Measurements from ENCODE around the gene CYP21A2. TPM values are rescaled to one million over a fixed set of nuclear protein-coding genes. Genes with fewer than 3 reads are reported as not detected.
"Not testable (repeated sequence)": the region's sequence is repeated elsewhere in the genome, so short reads cannot be mapped to it uniquely, and the experiment has no call there.

CYP21A2 gene
- total RNA-seq, 1 donor from 2014 or later = 0.38 TPM

DNA sequence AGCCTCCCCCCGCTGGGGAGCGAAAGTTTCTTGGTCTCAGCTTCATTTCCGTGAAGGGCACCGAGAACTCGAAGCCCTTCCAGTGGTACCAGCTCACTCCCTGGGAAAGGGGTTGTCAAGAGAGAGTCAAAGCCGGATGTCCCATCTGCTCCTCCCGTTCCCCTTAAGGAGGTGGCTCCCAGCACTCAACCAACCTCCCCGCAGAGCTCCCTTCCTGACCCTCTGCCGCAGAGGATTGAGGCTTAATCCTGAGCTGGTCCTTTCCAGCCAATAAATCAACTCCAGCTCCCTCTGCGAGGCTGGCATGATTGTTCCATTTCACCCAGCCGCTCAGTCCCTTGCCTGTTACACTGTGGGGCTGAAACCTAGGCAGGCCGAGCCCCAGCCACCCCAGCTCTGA is 29.6 kb upstream of the CYP21A2 start:
- DNase-seq (ENCODE audit: low spot score, unreplicated experiment); H3K36me3 Mint-ChIP-seq (ENCODE audit: insufficient read depth); H3K27me3 Mint-ChIP-seq; H3K9me3 Mint-ChIP-seq (ENCODE audit: low read depth); H3K4me1 Mint-ChIP-seq (ENCODE audit: low read depth); H3K4me3 Mint-ChIP-seq (ENCODE audit: low read depth); H3K27ac Mint-ChIP-seq: not testable (repeated sequence)

DNA sequence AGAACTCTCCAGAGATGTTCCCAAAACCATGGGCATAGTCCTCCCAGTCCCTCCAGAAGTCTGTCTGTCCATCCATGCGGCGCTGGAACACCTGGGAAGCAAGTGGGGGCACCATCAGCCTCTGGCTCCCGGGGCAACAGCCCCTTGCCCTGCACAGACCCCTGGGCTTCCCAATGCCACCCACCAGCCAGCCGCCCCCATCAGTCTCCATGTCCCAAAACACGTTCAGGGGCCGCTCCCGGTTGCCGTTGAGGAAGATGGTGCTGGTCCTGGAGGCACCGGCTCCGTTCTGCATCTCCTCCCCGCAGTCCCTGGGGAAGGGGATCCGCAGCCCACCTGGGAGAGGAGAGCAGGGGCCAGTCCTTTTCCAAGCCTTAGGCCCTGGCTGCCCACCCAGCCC is 28.7 kb upstream of the CYP21A2 start:
- not testable (repeated sequence) for H3K4me3 Mint-ChIP-seq (ENCODE audit: low read depth); DNase-seq (ENCODE audit: low spot score, unreplicated experiment); H3K4me1 Mint-ChIP-seq (ENCODE audit: low read depth); H3K27ac Mint-ChIP-seq; H3K9me3 Mint-ChIP-seq (ENCODE audit: low read depth); H3K27me3 Mint-ChIP-seq; H3K36me3 Mint-ChIP-seq (ENCODE audit: insufficient read depth)

DNA sequence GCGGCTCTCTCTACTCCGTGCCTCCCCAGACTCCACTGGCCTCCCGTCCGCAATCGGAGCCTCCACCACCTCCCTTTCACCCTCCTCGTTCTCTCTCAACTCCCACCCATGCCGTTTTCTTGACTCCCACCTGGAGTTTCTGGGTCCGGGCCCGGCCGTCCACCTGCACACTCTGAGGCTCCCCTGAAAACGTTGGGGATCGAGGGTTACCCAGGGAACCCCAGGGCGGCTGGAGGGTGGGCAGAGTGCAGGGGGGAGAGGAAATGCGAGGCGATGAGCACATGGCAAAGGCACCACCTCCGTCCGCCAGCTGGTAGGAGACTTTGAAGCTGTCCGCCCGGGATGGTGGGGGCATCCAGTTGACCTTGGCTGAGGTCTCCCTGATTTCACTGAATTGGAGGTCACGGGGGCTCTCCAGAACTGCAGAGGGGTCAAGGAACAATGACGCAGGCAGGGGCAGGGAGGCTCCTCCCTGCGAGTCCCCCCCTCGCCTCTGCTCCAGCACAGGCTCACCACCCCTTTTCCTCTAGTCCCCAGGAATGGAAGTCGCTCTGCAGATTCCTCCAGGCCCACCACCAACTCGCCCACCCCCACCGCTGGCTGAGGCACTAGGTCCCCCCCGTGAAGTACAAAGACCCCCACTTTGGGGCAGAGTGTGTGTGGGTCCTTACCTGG is 27.2 kb upstream of the CYP21A2 start:
- H3K27me3 Mint-ChIP-seq; H3K27ac Mint-ChIP-seq; H3K36me3 Mint-ChIP-seq (ENCODE audit: insufficient read depth); H3K9me3 Mint-ChIP-seq (ENCODE audit: low read depth); DNase-seq (ENCODE audit: low spot score, unreplicated experiment); H3K4me3 Mint-ChIP-seq (ENCODE audit: low read depth); H3K4me1 Mint-ChIP-seq (ENCODE audit: low read depth): not testable (repeated sequence)

DNA sequence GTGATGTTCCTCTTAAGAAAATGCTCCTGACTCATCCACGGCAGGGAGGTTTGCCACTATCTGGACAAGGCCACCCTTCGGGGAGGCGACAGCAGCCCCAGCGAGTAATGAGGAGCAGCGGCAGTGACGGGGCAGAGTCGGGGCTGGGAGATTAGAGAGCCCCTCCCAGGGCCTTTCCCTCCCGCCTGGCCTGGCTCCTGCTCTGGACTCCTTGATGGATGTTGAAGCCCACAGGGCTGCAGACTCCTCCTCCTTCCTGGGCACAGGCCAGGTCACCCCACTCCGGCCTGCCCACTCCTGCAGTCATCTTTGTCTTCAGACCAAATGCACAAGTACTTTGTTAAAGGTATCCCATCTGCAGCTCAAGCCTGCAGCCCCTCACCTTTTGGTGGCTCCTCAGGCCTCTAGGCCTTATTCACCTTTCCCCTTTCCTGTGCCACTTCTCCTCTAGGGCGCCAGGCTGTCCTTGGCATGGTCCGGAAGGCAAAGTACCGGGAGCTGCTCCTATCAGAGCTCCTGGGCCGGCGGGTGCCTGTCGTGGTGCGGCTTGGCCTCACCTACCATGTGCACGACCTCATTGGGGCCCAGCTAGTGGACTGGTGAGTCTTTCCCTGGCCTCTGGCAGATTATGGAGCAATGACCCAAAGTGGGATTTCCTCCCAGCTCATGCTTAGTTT is 25.1 kb upstream of the CYP21A2 start:
- not testable (repeated sequence) for DNase-seq (ENCODE audit: low spot score, unreplicated experiment); H3K4me1 Mint-ChIP-seq (ENCODE audit: low read depth); H3K27me3 Mint-ChIP-seq; H3K4me3 Mint-ChIP-seq (ENCODE audit: low read depth); H3K27ac Mint-ChIP-seq; H3K36me3 Mint-ChIP-seq (ENCODE audit: insufficient read depth); H3K9me3 Mint-ChIP-seq (ENCODE audit: low read depth)

DNA sequence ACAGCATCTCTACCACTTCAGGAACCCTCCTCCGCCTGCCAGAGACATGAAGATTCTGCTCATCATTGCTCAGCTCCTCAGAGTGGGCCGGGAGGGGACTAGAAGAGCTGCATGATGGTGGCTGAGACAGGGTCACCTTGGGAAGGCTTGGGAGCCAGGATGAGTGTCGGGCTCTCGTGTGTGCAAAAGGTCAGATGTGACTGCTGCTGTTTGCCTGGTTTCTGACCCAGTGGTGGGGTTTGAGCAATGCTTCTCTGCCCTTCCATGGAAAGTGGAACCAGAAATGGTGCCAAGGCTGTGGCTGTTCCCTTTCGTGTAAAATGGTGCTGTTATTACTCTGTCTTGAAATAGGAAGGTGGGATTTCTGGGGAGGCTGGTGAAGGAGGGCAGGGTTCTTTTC is 24.5 kb upstream of the CYP21A2 start:
- H3K4me3 Mint-ChIP-seq (ENCODE audit: low read depth); H3K27ac Mint-ChIP-seq; H3K36me3 Mint-ChIP-seq (ENCODE audit: insufficient read depth); H3K27me3 Mint-ChIP-seq; DNase-seq (ENCODE audit: low spot score, unreplicated experiment); H3K4me1 Mint-ChIP-seq (ENCODE audit: low read depth); H3K9me3 Mint-ChIP-seq (ENCODE audit: low read depth): not testable (repeated sequence)

DNA sequence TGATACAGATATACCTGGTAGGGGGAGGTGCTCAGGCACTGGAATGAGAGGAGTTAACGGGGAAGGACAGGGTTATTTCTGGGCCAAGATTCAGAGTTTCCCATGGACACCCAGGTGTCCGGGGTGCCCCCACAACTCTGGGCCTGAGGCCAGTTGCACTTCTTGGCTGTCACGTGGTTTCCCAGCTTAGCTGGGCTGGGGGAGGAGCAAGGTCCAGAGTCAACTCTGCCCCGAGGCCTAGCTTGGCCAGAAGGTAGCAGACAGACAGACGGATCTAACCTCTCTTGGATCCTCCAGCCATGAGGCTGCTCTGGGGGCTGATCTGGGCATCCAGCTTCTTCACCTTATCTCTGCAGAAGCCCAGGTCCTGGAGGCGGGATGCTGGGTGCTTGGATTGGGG is 23.7 kb upstream of the CYP21A2 start, which contains the start of gene C4B:
Gene C4B, plus strand, starts transcription at position 249 of the 400 bp plus-strand sequence. Its CDS starts 51 bp downstream, at position 300.
- H3K36me3 Mint-ChIP-seq (ENCODE audit: insufficient read depth); H3K27me3 Mint-ChIP-seq; H3K9me3 Mint-ChIP-seq (ENCODE audit: low read depth); H3K4me1 Mint-ChIP-seq (ENCODE audit: low read depth); H3K4me3 Mint-ChIP-seq (ENCODE audit: low read depth); H3K27ac Mint-ChIP-seq; DNase-seq (ENCODE audit: low spot score, unreplicated experiment): not testable (repeated sequence)

DNA sequence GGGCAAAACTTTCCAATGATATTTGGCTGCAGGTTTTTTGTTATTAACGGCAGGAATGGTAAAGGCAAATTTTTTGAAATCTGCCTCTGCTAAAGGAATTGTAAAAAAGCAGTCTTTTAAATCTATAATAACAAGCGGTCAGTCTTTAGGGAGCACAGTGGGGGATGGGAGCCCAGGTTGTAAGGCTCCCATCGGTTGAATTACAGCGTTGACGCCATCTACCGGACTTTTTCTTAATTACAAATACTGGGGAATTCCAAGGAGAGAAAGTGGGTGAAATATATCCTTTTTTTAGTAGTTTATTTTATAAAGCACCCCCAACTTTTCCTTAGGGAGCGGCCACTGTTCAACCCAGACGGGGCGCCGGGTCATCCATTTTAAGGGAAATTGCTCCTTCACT is 16.1 kb upstream of the CYP21A2 start:
- not testable (repeated sequence) for H3K27me3 Mint-ChIP-seq; H3K4me1 Mint-ChIP-seq (ENCODE audit: low read depth); H3K36me3 Mint-ChIP-seq (ENCODE audit: insufficient read depth); H3K4me3 Mint-ChIP-seq (ENCODE audit: low read depth); DNase-seq (ENCODE audit: low spot score, unreplicated experiment); H3K9me3 Mint-ChIP-seq (ENCODE audit: low read depth); H3K27ac Mint-ChIP-seq

DNA sequence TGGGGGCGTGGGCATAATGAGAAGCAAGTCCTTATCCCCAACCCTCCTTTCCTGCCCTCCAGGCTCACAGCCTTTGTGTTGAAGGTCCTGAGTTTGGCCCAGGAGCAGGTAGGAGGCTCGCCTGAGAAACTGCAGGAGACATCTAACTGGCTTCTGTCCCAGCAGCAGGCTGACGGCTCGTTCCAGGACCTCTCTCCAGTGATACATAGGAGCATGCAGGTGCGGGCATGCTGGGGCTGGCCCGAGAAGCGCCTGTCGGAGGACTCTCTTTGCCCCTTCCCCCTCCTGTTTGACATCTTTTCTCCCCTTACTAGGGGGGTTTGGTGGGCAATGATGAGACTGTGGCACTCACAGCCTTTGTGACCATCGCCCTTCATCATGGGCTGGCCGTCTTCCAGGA is 9.6 kb upstream of the CYP21A2 start:
- H3K9me3 Mint-ChIP-seq (ENCODE audit: low read depth) = not testable (repeated sequence)

DNA sequence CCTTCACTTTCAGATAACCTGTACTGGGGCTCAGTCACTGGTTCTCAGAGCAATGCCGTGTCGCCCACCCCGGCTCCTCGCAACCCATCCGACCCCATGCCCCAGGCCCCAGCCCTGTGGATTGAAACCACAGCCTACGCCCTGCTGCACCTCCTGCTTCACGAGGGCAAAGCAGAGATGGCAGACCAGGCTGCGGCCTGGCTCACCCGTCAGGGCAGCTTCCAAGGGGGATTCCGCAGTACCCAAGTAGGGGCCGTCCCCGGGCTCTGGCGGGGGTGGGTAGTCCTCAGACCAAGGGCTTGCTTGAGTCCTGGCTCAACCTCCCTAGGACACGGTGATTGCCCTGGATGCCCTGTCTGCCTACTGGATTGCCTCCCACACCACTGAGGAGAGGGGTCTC is 8.7 kb upstream of the CYP21A2 start:
- H3K4me1 Mint-ChIP-seq (ENCODE audit: low read depth); H3K27ac Mint-ChIP-seq; DNase-seq (ENCODE audit: low spot score, unreplicated experiment); H3K36me3 Mint-ChIP-seq (ENCODE audit: insufficient read depth); H3K4me3 Mint-ChIP-seq (ENCODE audit: low read depth); H3K27me3 Mint-ChIP-seq; H3K9me3 Mint-ChIP-seq (ENCODE audit: low read depth): not testable (repeated sequence)

More for the DNA sequence above, 9.6 kb upstream of the CYP21A2 start:
- not testable (repeated sequence) for H3K36me3 Mint-ChIP-seq (ENCODE audit: insufficient read depth); DNase-seq (ENCODE audit: low spot score, unreplicated experiment); H3K4me1 Mint-ChIP-seq (ENCODE audit: low read depth); H3K4me3 Mint-ChIP-seq (ENCODE audit: low read depth); H3K27me3 Mint-ChIP-seq; H3K27ac Mint-ChIP-seq

DNA sequence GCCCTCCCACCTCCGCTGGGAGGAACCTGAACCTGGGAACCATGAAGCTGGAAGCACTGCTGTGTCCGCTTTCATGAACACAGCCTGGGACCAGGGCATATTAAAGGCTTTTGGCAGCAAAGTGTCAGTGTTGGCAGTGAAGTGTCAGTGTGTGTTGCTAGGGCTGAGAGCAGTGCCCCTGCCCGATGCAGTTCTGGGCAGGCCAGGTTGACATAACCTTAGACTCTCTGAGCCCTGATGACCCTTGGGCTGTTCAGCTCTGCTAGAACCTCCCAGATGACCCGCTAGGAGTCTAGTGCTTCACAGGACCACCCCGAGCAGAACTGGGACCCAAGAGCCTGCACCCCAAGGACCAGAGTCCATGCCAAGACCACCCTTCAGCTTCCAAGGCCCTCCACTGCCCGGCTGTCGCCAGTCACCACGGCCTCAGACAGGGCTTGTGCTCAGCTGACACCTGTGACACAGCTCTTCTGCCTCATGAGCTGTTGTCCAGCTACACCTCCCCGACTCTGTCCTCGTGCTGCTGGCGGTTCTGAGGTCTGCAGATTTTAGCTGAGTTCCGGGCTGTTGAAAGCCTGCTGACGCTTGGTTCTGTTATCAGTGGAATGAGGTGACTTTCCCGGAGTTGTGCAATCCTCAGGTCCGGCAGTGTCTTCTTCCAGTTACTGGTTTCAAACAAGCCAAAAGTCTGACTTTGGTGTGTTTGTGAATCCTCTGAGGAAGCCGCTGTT is 2.8 kb upstream of the CYP21A2 start:
- H3K27ac Mint-ChIP-seq; H3K4me3 Mint-ChIP-seq (ENCODE audit: low read depth); DNase-seq (ENCODE audit: low spot score, unreplicated experiment); H3K9me3 Mint-ChIP-seq (ENCODE audit: low read depth); H3K27me3 Mint-ChIP-seq; H3K4me1 Mint-ChIP-seq (ENCODE audit: low read depth); H3K36me3 Mint-ChIP-seq (ENCODE audit: insufficient read depth): not testable (repeated sequence)

DNA sequence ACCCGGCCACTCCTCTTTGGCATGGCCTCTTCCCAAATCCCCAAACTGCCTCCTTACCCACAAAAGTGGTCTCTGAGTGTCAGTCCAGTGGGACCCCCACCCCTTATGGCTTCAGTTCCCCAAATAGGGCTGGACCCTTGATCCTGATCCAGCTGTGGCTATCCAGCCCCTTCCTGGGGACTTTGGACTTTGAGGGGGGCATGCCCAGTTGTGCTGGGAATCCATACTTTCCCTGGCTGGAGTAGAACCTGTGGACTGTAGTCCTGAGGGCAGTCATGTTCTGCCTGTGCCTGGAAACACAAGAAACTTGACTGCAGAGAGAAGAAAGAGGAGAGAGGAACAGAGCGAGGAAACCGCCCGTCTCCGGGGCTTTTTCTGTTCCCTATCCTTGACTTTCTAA is 1.1 kb upstream of the CYP21A2 start:
- not testable (repeated sequence) for H3K4me3 Mint-ChIP-seq (ENCODE audit: low read depth); H3K27ac Mint-ChIP-seq; H3K9me3 Mint-ChIP-seq (ENCODE audit: low read depth)

DNA sequence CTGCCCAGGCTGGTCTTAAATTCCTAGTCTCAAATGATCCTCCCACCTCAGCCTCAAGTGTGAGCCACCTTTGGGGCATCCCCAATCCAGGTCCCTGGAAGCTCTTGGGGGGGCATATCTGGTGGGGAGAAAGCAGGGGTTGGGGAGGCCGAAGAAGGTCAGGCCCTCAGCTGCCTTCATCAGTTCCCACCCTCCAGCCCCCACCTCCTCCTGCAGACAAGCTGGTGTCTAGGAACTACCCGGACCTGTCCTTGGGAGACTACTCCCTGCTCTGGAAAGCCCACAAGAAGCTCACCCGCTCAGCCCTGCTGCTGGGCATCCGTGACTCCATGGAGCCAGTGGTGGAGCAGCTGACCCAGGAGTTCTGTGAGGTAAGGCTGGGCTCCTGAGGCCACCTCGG is 663 bp downstream of the CYP21A2 start:
- H3K36me3 Mint-ChIP-seq (ENCODE audit: insufficient read depth) = not testable (repeated sequence)

More for the DNA sequence above, 1.1 kb upstream of the CYP21A2 start:
- not testable (repeated sequence) for DNase-seq (ENCODE audit: low spot score, unreplicated experiment); H3K4me1 Mint-ChIP-seq (ENCODE audit: low read depth); H3K36me3 Mint-ChIP-seq (ENCODE audit: insufficient read depth); H3K27me3 Mint-ChIP-seq

More for the DNA sequence above, 663 bp downstream of the CYP21A2 start:
- H3K4me3 Mint-ChIP-seq (ENCODE audit: low read depth); H3K27ac Mint-ChIP-seq; DNase-seq (ENCODE audit: low spot score, unreplicated experiment); H3K9me3 Mint-ChIP-seq (ENCODE audit: low read depth); H3K27me3 Mint-ChIP-seq; H3K4me1 Mint-ChIP-seq (ENCODE audit: low read depth): not testable (repeated sequence)
